Calu3 (cell line): ENCODE results near the gene XPO6. TPM values are rescaled to one million over a fixed set of nuclear protein-coding genes. Genes with fewer than 3 reads are reported as not detected.
"Not testable (repeated sequence)": the region's sequence is repeated elsewhere in the genome, so short reads cannot be mapped to it uniquely, and the experiment has no call there.

ENCODE experiments used
- BruUV-seq: library from RNA; stranded (reverse); fragments of 400-500 nt; replicated peaks from 2 replicates; lab custom pipeline; 2021; lab: Mats Ljungman, UMichigan
- CTCF ChIA-PET: fragments of 300-600 bp; sonication (Branson Sonifier 250); formaldehyde crosslinking; loops from one replicate; lab custom pipeline; 2022; ENCODE audit warnings: antibody characterized with exemption; lab: Charles Lee
- DNase-seq: peaks from one replicate; pipeline ENCODE4 v3.0.0; 2022
- H3K27ac Mint-ChIP-seq: one replicate; pipeline ENCODE4 v1.8.0; 2022; ENCODE audit warnings: mixed read lengths; ENCODE audit not compliant: unreplicated experiment
- H3K27me3 Mint-ChIP-seq: one replicate; pipeline ENCODE4 v1.8.0; 2022; ENCODE audit warnings: mixed read lengths; ENCODE audit not compliant: unreplicated experiment
- H3K36me3 Mint-ChIP-seq: one replicate; pipeline ENCODE4 v1.8.0; 2022; ENCODE audit warnings: mild to moderate bottlenecking, moderate library complexity, mixed read lengths; ENCODE audit not compliant: insufficient read depth, unreplicated experiment
- H3K4me1 Mint-ChIP-seq: one replicate; pipeline ENCODE4 v1.8.0; 2022; ENCODE audit warnings: mild to moderate bottlenecking, low read depth, mixed read lengths; ENCODE audit not compliant: unreplicated experiment
- H3K4me3 Mint-ChIP-seq: one replicate; pipeline ENCODE4 v1.8.0; 2022; ENCODE audit warnings: mild to moderate bottlenecking, low read depth, moderate library complexity, mixed read lengths; ENCODE audit not compliant: unreplicated experiment
- H3K9me3 Mint-ChIP-seq: one replicate; pipeline ENCODE4 v1.8.0; 2022; ENCODE audit warnings: low read depth, mixed read lengths; ENCODE audit not compliant: unreplicated experiment
- CTCF ChIP-seq: fragments of 200-600 bp; IDR thresholded peaks from one replicate; pipeline ENCODE4 v1.8.0; 2022; ENCODE audit warnings: antibody characterized with exemption; ENCODE audit not compliant: unreplicated experiment
- intact Hi-C: fragments of 100-400 bp; cut with micrococcal nuclease; formaldehyde crosslinking; loops from one replicate; pipeline ENCODE4 v1.10.0; 2022; ENCODE audit not compliant: unreplicated experiment
- total RNA-seq: library from RNA; stranded (reverse); gene quantifications from 2 replicates; pipeline ENCODE4 v1.2.3, GENCODE V29; 2022

Gene XPO6
- total RNA-seq, 1 experiment from 2014 or later: 149 TPM

DNA sequence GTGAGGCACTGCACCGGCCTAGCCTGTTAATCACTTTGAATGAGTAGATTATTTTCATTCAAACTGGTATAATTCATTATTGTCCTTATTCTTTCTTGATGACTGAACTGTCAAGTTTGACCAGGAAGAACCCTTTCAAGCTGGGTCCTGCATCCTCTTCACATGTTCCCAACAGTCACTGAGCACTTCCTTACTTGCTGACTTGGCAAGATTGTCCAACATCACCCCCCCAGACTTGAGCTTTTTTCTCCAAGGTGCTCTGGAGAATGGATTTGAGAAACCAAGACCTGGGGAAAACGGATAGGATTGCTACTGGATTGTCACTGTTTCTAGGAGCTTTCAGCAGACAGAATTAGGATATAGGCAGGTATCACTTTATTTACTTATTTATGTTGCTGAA is 93.1 kb downstream of the XPO6 start:
- intact Hi-C loops: loop anchor here (10.0 kb wide), 1 partner anchor 56 kb away; no protein-coding TSS in a partner anchor
- H3K9me3 Mint-ChIP-seq: no peaks in the 10 kb centered on the region
- no peaks in the 10 kb centered on the region for H3K27me3 Mint-ChIP-seq
- no peak overlapping the region for H3K4me3 Mint-ChIP-seq
- BruUV-seq: no TSS peak
- no peak for DNase-seq
- H3K4me1 Mint-ChIP-seq: no peaks in the 10 kb centered on the region
- H3K36me3 Mint-ChIP-seq: peaks cover 44% of the 10 kb centered on the region
- CTCF ChIA-PET: no interaction called here
- TF ChIP-seq CTCF: no peak
- H3K27ac Mint-ChIP-seq: no peak overlapping the region

- intact Hi-C loops: loop anchor here (10.0 kb wide), 1 partner anchor 58 kb away; no protein-coding TSS in a partner anchor
- no TSS peak for BruUV-seq
- Mint-ChIP-seq H3K4me3 (no peak overlapping the region), H3K36me3 (peaks cover 43% of the 10 kb centered on the region), H3K4me1 (no peaks in the 10 kb centered on the region), H3K27me3 (no peaks in the 10 kb centered on the region), H3K27ac (no peak overlapping the region), H3K9me3 (no peaks in the 10 kb centered on the region)
- no peak for TF ChIP-seq CTCF
- CTCF ChIA-PET: no interaction called here
- no peak for DNase-seq
These were observed 94.6 kb downstream of the XPO6 start for GRCh38 chr16:28117168-28117565.

- CTCF ChIA-PET, BruUV-seq: not testable (repeated sequence)
These were observed 95.9 kb downstream of the XPO6 start for GRCh38 chr16:28115866-28116265.

DNA sequence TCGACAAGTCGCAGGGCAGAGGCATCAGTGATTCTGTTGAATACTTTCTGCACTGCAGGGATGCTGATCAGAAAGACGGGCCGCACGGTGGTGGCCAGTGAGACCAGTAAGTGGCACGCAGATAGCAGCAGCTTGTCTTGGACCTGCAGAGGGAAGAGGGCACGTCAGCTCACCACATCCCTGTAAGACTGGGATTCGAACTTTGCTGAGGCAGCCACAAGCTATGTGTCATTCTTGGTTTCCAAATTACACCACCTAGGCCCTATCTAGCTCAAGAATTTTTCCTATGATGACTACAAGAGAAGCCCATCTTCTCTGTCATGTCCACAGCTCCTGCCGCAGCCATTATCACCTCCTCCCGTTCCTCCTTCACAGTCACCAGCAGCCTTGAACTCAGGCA is 98.9 kb downstream of the XPO6 start:
- Mint-ChIP-seq H3K36me3 (peaks cover 26% of the 10 kb centered on the region), H3K4me3 (no peak overlapping the region), H3K27me3 (no peaks in the 10 kb centered on the region), H3K9me3 (no peaks in the 10 kb centered on the region), H3K4me1 (no peaks in the 10 kb centered on the region), H3K27ac (peak overlapping the region; percentile 29)
- CTCF ChIA-PET: no interaction called here
- TF ChIP-seq CTCF: no peak
- no TSS peak for BruUV-seq
- no peak for DNase-seq
- intact Hi-C loops: loop anchor here (10.0 kb wide), 1 partner anchor 62 kb away; no protein-coding TSS in a partner anchor

More at GRCh38 chr16:28115866-28116265, 95.9 kb downstream of the XPO6 start:
- intact Hi-C loops: loop anchor here (10.0 kb wide), 1 partner anchor 59 kb away; no protein-coding TSS in a partner anchor
- not testable (repeated sequence) for H3K27ac Mint-ChIP-seq, H3K4me1 Mint-ChIP-seq, H3K27me3 Mint-ChIP-seq, H3K4me3 Mint-ChIP-seq, H3K9me3 Mint-ChIP-seq, DNase-seq
- peaks cover 30% of the 10 kb centered on the region for H3K36me3 Mint-ChIP-seq

DNA sequence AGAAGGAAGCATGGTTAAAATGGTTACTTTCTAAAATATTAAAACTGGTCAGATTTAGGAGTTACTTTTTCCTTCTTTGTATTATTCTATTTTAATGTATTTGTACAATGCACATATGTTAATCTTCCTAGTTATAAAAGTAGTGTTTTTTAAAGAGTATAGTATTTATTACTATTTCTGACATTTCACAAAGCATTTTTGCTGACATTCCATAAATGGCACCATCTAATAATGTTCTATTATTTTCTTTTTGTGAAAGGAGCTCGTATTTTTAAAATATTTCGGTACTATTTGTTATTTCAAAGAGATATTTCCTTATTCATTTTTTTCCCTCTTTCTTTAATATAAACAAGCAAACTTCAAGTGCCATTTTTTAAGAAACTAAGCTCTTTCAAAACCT is 100.8 kb downstream of the XPO6 start:
- no peak overlapping the region for H3K4me3 Mint-ChIP-seq
- no peaks in the 10 kb centered on the region for H3K27me3 Mint-ChIP-seq
- CTCF ChIA-PET: interaction anchor here (0.6 kb wide), 1 partner anchor 16 kb away, joined by 3 read pairs; no protein-coding TSS in a partner anchor
- no peaks in the 10 kb centered on the region for H3K9me3 Mint-ChIP-seq
- no peak overlapping the region for H3K27ac Mint-ChIP-seq
- no peak for TF ChIP-seq CTCF
- no peaks in the 10 kb centered on the region for H3K4me1 Mint-ChIP-seq
- intact Hi-C loops: loop anchor here (10.0 kb wide), 1 partner anchor 64 kb away; no protein-coding TSS in a partner anchor
- no peak for DNase-seq
- no TSS peak for BruUV-seq
- peaks cover 24% of the 10 kb centered on the region for H3K36me3 Mint-ChIP-seq
